GM19467 (cell line): ENCODE results near the gene ALDH1B1.

Source experiments
- ATAC-seq: cut with Tn5 transposase; IDR thresholded peaks from one replicate; pipeline ENCODE4 v1.9.1; 2021; ENCODE audit warnings: mild to moderate bottlenecking, moderate library complexity; ENCODE audit not compliant: unreplicated experiment

The ALDH1B1 gene

DNA sequence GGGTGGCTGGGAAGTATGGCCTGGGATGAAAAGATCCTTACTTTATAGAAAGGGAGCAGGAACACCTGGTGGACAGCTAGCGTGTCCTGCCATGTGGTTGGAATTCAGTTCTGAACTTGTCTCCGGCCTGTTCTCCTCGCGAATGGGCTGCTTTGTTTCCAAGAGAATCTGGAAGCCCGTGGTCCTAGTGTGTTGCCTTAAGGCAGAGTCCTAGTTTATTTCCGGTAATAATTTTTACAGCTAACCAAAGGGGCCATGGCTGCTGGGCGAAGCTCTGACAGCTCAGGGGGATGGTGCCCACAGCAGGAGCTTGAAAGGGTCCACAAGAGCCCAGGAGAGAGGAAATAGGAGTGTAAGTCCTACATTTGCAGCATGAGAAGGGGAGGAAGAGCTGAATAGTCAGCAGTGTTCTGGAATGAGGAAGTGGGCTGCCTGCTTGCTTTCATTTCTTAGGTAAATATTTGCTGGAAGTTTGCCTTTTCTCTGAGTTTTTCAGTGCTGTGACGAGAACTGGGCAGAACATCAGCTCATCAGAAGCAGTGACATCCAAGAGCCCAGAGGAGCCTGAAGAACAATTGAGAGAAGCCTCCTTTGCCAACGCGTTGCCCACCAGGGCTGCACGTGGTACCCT, 44.8 kb downstream of the ALDH1B1 start:
- ATAC-seq, result no peak

DNA sequence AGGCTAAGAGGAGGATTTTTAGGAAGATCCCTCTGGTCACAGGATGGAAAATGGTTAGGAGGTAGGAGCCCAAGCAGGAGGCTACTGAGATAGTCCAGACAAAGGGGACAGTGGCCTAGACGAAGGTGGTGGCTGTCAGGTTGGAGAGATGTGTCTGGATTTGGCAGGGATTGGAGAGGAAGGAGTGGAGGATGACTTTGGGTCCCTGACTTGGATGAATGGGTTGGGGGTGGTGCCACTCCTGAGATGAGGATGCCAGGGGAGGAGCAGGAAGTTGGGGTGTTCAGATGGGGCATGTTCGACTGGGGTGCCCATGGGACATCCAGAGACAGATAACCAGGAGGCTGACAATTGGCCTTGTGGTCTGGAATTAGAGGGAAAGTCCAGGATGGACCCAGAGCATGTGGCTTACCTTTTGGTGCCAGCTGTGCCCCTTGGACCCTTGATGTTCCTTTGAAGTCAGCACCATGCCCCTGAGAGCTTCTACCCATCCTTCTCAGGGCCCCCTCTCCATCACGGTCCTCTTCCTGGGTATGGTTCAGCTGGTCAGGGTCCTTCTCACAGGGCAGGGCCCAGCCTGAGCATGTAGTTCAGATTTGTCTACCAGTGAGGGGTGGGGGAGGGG, 46.9 kb downstream of the ALDH1B1 start:
- ATAC-seq, result no peak

DNA sequence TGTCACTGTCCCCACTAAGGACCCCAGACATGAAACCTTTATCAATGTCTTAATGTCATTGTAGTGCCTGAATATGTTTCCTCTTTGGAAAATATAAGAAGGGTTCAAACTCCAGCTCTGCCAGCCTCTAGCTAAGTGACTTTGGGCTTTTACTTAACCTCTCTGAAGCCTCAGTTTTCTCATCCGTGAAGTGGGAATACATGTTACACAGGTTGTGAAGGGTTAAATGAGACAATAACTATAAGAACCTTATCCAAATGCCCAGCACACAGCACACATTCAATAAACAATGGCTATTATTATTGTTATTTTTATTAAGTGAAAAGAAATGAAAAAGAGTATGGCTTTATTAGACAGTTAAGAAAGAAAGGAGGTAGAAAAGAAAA, 47.4 kb downstream of the ALDH1B1 start:
- no peak for ATAC-seq

DNA sequence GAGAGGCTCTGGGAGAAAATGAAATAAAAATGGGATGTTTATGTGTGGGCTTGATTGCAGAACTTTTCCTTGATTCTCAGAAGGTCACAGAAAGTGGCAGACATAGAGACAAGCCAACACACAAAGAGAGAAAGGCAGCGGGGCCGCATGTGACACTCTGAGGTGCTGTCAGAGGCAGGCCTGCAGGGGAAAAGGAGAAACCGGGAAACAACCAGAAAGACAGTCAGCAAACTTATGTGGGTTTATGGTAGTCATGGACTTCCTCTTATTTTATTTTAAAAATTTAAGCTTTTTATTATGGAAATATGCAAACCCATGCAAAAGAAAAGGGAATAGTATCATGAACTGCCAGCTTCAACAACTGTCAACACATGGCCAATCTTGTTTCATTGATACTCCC, 48.0 kb downstream of the ALDH1B1 start:
- no peak for ATAC-seq

DNA sequence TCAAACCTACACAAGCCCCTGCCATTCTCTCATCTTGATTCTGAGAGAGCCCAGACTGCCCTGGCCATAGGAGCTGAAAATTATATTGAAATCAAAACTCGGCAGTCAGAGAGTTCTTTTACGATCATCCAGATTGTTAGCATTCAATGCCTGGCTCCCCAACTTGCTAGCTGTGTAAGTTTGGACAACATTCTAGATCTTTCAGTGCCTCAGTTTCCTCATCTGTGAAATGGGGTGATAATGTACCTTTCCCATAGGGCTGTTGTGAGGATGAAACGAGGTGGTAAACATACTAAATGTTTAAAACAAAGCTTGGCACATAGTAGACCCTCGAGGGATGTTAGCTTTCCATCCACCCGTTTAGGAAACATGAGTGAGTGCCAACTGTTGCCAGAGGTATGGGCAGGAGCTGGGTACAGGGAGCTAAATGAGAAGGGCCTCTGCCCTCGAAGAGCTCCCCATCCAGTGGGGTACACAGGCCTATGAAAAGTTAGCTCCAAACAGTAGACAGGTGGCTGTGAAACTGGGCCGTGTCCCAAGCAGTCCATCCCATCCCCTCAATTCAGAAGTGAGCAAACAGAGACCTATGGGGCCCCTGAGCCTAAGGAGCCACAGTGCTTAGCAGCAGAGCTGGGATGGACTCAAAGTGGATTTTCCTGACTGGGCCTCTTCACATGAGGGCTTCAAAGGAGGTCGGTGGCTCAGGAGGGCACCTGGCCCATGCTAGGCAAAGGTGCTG, 49.0 kb downstream of the ALDH1B1 start:
- ATAC-seq, result no peak

DNA sequence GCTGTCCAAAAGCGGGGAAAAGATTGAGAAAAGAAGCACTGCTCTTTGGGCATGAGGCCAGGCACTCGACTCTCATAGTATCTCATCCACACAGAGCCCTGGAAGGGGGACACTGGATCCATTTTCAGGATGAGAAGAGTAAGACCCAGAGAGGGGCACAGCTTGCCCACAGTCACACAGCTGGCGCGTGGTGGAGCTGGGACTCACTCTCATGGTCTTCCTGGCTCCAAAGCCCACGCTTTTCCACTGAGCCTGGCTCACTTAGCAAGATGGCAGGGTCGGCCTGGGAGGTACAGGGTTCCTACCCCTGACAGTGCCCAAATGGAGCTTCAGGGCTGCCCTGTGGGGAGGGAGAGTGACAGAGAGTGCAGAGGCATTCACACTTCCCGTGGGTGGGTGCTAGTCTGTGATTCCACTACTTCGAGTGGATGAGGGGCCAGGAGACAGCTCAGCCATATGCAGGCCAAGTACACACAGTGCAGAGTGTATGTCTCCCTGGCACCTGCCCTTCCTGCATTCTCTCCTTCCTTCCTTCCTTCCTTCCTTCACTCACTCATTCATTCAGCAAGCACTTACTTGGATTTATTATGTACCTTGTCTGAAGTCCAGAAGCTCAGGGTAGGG, 50.1 kb downstream of the ALDH1B1 start:
- ATAC-seq, result no peak

DNA sequence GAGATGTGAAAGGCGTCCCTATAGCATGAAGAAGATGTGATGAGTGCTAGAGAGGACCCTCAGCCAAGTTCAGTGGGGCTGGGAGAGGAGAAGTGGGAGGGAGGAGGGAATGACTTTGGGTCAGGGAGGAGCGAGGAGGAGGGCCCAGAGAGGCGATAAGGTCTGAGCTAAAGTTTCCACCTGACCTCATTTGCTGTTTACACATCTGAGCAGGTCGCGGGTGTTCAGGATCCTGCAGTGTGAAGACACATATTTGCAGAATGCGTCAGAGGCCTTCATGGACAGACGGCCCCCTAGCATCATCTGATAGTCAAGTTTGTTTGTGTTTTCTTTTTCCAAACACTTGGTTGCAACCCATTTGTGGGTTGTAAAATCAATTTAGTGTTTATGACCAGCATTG, 50.7 kb downstream of the ALDH1B1 start:
- no peak for ATAC-seq

DNA sequence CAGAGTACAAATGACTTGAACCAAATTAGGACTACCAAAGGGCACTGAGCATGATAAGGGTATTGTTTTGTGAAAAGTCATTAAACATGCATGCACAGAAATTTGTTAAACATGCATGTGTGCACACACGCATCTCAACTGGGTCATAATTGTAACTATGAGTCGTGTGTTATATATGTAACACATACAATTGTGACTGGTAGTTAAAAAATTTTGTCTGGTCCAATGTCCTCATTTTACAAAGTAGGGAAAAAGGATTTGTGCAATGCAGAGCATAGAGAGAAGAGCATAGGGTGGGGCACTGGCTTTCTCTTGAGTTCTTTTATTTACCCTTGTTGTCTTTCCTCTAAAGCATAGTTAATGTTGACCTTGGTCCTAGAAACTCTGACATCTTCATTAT, 51.1 kb downstream of the ALDH1B1 start:
- ATAC-seq, result no peak

DNA sequence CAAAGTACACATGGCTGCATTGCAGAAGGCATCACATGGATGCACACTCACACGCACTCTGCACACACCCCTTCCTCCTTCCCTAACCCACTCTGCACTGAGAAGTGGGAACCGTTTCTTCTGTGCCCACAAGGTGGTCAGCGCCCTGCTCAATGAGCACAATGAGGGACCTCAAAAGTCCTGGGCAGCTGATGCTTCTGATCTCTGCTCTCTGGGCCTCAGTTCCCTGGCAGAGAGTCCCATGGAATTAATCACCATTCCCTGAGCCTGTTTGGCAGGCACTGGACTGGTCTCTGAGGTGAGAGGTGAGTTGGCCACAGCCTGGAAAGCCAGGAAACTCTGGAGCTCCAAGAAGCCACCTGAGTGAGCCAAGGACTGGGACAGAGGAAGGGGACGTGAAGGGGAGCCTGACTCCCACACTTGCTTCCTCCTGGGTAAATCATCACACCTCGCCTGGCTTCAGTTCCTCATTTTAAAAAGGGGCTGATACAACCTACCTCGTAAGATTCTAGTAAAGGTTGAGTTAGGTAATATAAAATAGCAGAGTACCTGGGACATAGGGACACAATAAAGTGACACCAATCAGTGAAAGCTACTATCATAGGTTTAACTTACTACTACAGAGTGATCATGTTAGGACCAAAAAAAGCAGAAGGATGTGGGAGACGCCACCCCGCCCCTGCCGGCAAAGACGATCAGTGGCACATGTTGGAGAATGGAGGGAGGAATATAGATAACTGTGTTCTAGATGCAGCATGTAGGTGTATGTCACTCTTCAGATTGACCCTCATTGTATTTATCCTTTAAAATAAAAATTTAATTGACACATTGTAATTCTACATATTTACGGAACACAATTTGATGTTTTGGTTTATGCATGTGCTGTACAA, 52.9 kb downstream of the ALDH1B1 start:
- ATAC-seq, result peak; percentile 95

DNA sequence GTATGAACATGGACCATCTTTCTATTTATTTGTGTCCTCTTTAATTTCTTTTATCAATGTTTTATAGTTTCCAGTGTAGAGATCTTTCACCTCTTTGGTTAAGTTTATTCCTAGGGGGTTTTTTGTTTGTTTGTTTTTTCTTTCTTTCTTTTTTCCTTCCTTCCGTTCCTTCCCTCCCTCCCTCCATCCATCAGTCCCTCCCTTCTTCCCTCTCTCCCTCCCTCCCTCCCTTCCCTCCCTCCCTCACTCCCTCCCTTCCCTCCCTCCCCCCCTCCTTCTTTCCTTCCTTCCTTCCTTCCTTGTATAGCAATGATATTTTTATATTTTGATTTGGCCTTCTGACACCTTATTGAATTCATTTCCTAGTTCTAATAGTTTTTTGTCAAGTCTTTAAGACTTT, 55.2 kb downstream of the ALDH1B1 start:
- ATAC-seq, result no peak
